Measurements from ENCODE around the gene LAMA2.

LAMA2 gene

GRCh38 chr6:129351807-129352206 is 468.9 kb downstream of the LAMA2 start:
- TF ChIP-seq RAD21 (IDR thresholded peaks at IDR 0.05; ENCODE audit: low read depth) (no peak), NFIC (IDR thresholded peaks at IDR 0.05) (no peak), TEAD4 (IDR thresholded peaks at IDR 0.05) (no peak), EGR1 (IDR thresholded peaks at IDR 0.05) (no peak), FOXM1 (IDR thresholded peaks at IDR 0.05; ENCODE audit: borderline replicate concordance, low read depth) (no peak), MAX (IDR thresholded peaks at IDR 0.05) (no peak), CREB1 (IDR thresholded peaks at IDR 0.05; ENCODE audit: low read depth) (no peak), REST (IDR thresholded peaks at IDR 0.05; ENCODE audit: low read depth) (no peak), CEBPB (IDR thresholded peaks at IDR 0.05) (no peak), TCF12 (IDR thresholded peaks at IDR 0.05; ENCODE audit: low read depth) (no peak)

- TF ChIP-seq NFIC (IDR thresholded peaks at IDR 0.05) = no peak
- TF ChIP-seq EP300 (IDR thresholded peaks at IDR 0.05; ENCODE audit: borderline replicate concordance) = no peak
- no peak for TF ChIP-seq FOXM1 (IDR thresholded peaks at IDR 0.05; ENCODE audit: borderline replicate concordance, low read depth)
- TF ChIP-seq TCF12 (IDR thresholded peaks at IDR 0.05; ENCODE audit: low read depth) = no peak
- no peak for TF ChIP-seq ZBTB7A (IDR thresholded peaks at IDR 0.05; ENCODE audit: low read depth)
- no peak for TF ChIP-seq CEBPB (IDR thresholded peaks at IDR 0.05)
- no peak for TF ChIP-seq TAF1 (IDR thresholded peaks at IDR 0.05; ENCODE audit: low read depth)
- TF ChIP-seq YY1 (IDR thresholded peaks at IDR 0.05; ENCODE audit: low read depth) = no peak
- TF ChIP-seq MAX (IDR thresholded peaks at IDR 0.05) = no peak
- no peak for TF ChIP-seq REST (IDR thresholded peaks at IDR 0.05; ENCODE audit: low read depth)
- TF ChIP-seq USF1 (IDR thresholded peaks at IDR 0.05) = no peak
- TF ChIP-seq RAD21 (IDR thresholded peaks at IDR 0.05; ENCODE audit: low read depth) = no peak
- TF ChIP-seq EGR1 (IDR thresholded peaks at IDR 0.05) = no peak
- no peak for TF ChIP-seq TEAD4 (IDR thresholded peaks at IDR 0.05)
- no peak for TF ChIP-seq CREB1 (IDR thresholded peaks at IDR 0.05; ENCODE audit: low read depth)
These were observed 470.1 kb downstream of the LAMA2 start for GRCh38 chr6:129353067-129353466.

GRCh38 chr6:129356129-129356528 is 473.2 kb downstream of the LAMA2 start:
- no peak for TF ChIP-seq NFIC (IDR thresholded peaks at IDR 0.05)
- TF ChIP-seq TEAD4 (IDR thresholded peaks at IDR 0.05) = no peak
- TF ChIP-seq CEBPB (IDR thresholded peaks at IDR 0.05) = no peak
- TF ChIP-seq EP300 (IDR thresholded peaks at IDR 0.05; ENCODE audit: borderline replicate concordance) = no peak
- no peak for TF ChIP-seq MAX (IDR thresholded peaks at IDR 0.05)
- no peak for TF ChIP-seq EGR1 (IDR thresholded peaks at IDR 0.05)
- no peak for TF ChIP-seq TCF12 (IDR thresholded peaks at IDR 0.05; ENCODE audit: low read depth)
- no peak for TF ChIP-seq YY1 (IDR thresholded peaks at IDR 0.05; ENCODE audit: low read depth)
- TF ChIP-seq RAD21 (IDR thresholded peaks at IDR 0.05; ENCODE audit: low read depth) = no peak
- no peak for TF ChIP-seq CREB1 (IDR thresholded peaks at IDR 0.05; ENCODE audit: low read depth)
- no peak for TF ChIP-seq USF1 (IDR thresholded peaks at IDR 0.05)
- TF ChIP-seq REST (IDR thresholded peaks at IDR 0.05; ENCODE audit: low read depth) = no peak
- TF ChIP-seq ZBTB7A (IDR thresholded peaks at IDR 0.05; ENCODE audit: low read depth) = no peak
- TF ChIP-seq FOXM1 (IDR thresholded peaks at IDR 0.05; ENCODE audit: borderline replicate concordance, low read depth) = no peak
- no peak for TF ChIP-seq TAF1 (IDR thresholded peaks at IDR 0.05; ENCODE audit: low read depth)
